ENCODE measurements around the gene SMG5. TPM values are rescaled to one million over a fixed set of nuclear protein-coding genes. Genes with fewer than 3 reads are reported as not detected.

The SMG5 gene
- polyA plus RNA-seq, 1 donor from 2014 or later = 57.3 TPM

- H3K4me3 ChIP-seq (ENCODE audit: low read length) = no peak overlapping the region
- H3K9ac ChIP-seq (ENCODE audit: low read length) = no peak overlapping the region
- no peak overlapping the region for H3K27ac ChIP-seq (ENCODE audit: low read length)
- H3K9me3 ChIP-seq (ENCODE audit: low read length) = no peaks in the 10 kb centered on the region
- H3K36me3 ChIP-seq (ENCODE audit: insufficient read depth, low read length) = no peaks in the 10 kb centered on the region
- TF ChIP-seq POLR2AphosphoS5 (IDR thresholded peaks at IDR 0.05) = no peak
- no peaks in the 10 kb centered on the region for H3K9me2 ChIP-seq (ENCODE audit: insufficient read depth, low read length)
- no peaks in the 10 kb centered on the region for H3K79me2 ChIP-seq (replicated peaks; ENCODE audit: insufficient read depth, low read length)
- H4K20me1 ChIP-seq (ENCODE audit: insufficient read depth) = no peaks in the 10 kb centered on the region
- no peaks in the 10 kb centered on the region for H3K27me3 ChIP-seq (ENCODE audit: insufficient read depth, low read depth, low read length)
- H3K4me2 ChIP-seq (ENCODE audit: low read length) = no peak overlapping the region
- no peak overlapping the region for H2AFZ ChIP-seq (ENCODE audit: low read depth, low read length)
- no peaks in the 10 kb centered on the region for H3F3A ChIP-seq (ENCODE audit: insufficient read depth, low read length, poor library complexity, severe bottlenecking)
Measured at GRCh38 chr1:156241311-156241811, 41.3 kb downstream of the SMG5 start.

- H3K9ac ChIP-seq (ENCODE audit: low read length) = no peak overlapping the region
Measured at GRCh38 chr1:156238248-156238647, 44.4 kb downstream of the SMG5 start.

More at GRCh38 chr1:156238248-156238647, 44.4 kb downstream of the SMG5 start:
- no peaks in the 10 kb centered on the region for H3K9me3 ChIP-seq (ENCODE audit: low read length)
- H4K20me1 ChIP-seq (ENCODE audit: insufficient read depth) = no peaks in the 10 kb centered on the region
- H3K9me2 ChIP-seq (ENCODE audit: insufficient read depth, low read length) = no peaks in the 10 kb centered on the region
- H2AFZ ChIP-seq (ENCODE audit: low read depth, low read length) = no peak overlapping the region
- no peaks in the 10 kb centered on the region for H3F3A ChIP-seq (ENCODE audit: insufficient read depth, low read length, poor library complexity, severe bottlenecking)
- H3K27ac ChIP-seq (ENCODE audit: low read length) = no peak overlapping the region
- no peak overlapping the region for H3K4me3 ChIP-seq (ENCODE audit: low read length)
- no peak for TF ChIP-seq MXI1 (conservative IDR thresholded peaks at IDR 0.05; ENCODE audit: poor library complexity, severe bottlenecking)
- TF ChIP-seq SMC3 (conservative IDR thresholded peaks at IDR 0.05; ENCODE audit: poor library complexity) = no peak
- no peak for TF ChIP-seq EZH2 (IDR thresholded peaks at IDR 0.05; ENCODE audit: borderline replicate concordance, insufficient read depth, low read length, poor library complexity, severe bottlenecking)
- TF ChIP-seq CTCF (IDR thresholded peaks at IDR 0.05; ENCODE audit: poor library complexity, severe bottlenecking) = no peak
- TF ChIP-seq EP300 (conservative IDR thresholded peaks at IDR 0.05; ENCODE audit: poor library complexity, severe bottlenecking) = no peak
- no peak for TF ChIP-seq POLR2AphosphoS5 (IDR thresholded peaks at IDR 0.05)
- TF ChIP-seq REST (IDR thresholded peaks at IDR 0.05; ENCODE audit: borderline replicate concordance) = no peak
- no peak for TF ChIP-seq RAD21 (conservative IDR thresholded peaks at IDR 0.05)
- no peak for TF ChIP-seq TAF1 (IDR thresholded peaks at IDR 0.05; ENCODE audit: low read depth)
- no peaks in the 10 kb centered on the region for H3K36me3 ChIP-seq (ENCODE audit: insufficient read depth, low read length)
- no peaks in the 10 kb centered on the region for H3K27me3 ChIP-seq (ENCODE audit: insufficient read depth, low read depth, low read length)
- no peak overlapping the region for H3K4me2 ChIP-seq (ENCODE audit: low read length)
- no peaks in the 10 kb centered on the region for H3K79me2 ChIP-seq (replicated peaks; ENCODE audit: insufficient read depth, low read length)

Measured in neural cell (in vitro differentiated cells).